BE2C (cell line): ENCODE data around the gene DDI2.

Experiments used
- DNase-seq: peaks from one replicate; pipeline ENCODE4 v3.0.0-alpha.2; 2020
- H3K27me3 ChIP-seq: fragments of 250-450 bp; sonication (Bioruptor Pico); 2 replicates; pipeline ENCODE4 v1.5.1; 2020; ENCODE audit warnings: mild to moderate bottlenecking
- H3K36me3 ChIP-seq: fragments of 250-450 bp; sonication (Bioruptor Pico); 2 replicates; pipeline ENCODE4 v1.5.1; 2020; ENCODE audit warnings: mild to moderate bottlenecking
- H3K4me1 ChIP-seq: fragments of 250-450 bp; sonication (Bioruptor Pico); 2 replicates; pipeline ENCODE4 v1.5.1; 2020
- H3K4me3 ChIP-seq: 2 replicates; pipeline ENCODE4 v1.5.1; 2011; ENCODE audit warnings: low read depth, low read length
- H3K9me3 ChIP-seq: fragments of 250-450 bp; sonication (Bioruptor Pico); 2 replicates; pipeline ENCODE4 v1.5.1; 2020
- TF ChIP-seq, protein P1 (sequence below): IDR thresholded peaks from 2 replicates; pipeline ENCODE4 v1.5.1; 2012; ENCODE audit warnings: mild to moderate bottlenecking, low read depth, low read length

DDI2 gene

DNA sequence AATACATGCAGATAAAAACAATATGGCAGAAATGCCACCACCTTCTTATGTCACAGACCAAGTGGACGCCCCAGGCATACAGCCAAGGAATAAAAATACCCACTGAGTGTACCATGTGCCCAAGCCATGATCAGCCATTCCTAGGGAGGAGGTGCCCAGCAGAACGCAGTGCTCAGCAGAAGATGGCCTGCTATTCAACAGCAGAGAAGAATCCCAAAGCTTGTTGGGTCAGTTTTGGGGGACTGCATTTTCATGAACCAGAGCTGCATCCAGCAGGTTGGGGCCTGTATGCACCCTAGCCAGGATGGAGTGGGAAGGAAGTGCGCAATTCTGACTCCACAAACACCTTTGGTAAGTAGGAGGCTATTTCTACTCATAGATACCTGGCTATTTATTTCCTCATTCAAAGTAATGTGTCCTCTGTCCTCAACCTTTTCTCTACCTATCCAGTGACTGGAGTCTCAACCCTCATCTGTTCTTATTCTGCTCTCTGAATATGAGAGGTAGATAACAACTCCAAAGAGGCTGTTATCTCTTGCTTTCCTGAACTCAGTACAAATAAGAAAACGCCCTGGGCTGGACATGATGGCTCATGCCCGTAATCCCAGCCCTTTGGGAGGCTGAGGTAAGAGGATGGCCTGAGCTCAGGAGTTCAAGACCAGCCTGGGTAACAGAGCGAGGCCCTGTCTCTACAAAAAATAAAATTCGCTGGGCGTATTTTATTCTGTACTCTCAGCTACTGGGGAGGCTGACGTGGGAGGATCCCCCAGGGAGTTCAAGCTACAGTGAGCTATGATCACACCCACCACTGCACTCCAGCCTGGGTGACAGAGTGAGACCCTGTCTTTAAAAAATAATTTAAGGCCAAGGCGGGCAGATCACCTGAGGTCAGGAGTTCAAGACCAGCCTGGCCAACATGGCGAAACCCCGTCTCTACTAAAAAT lies 64.4 kb downstream of the DDI2 start:
- no peaks in the 10 kb centered on the region for H3K27me3 ChIP-seq
- no peaks in the 10 kb centered on the region for H3K4me1 ChIP-seq
- H3K36me3 ChIP-seq = no peaks in the 10 kb centered on the region
- DNase-seq = no peak
- no peak overlapping the region for H3K4me3 ChIP-seq
- H3K9me3 ChIP-seq = no peaks in the 10 kb centered on the region
- TF ChIP-seq, protein P1, sequence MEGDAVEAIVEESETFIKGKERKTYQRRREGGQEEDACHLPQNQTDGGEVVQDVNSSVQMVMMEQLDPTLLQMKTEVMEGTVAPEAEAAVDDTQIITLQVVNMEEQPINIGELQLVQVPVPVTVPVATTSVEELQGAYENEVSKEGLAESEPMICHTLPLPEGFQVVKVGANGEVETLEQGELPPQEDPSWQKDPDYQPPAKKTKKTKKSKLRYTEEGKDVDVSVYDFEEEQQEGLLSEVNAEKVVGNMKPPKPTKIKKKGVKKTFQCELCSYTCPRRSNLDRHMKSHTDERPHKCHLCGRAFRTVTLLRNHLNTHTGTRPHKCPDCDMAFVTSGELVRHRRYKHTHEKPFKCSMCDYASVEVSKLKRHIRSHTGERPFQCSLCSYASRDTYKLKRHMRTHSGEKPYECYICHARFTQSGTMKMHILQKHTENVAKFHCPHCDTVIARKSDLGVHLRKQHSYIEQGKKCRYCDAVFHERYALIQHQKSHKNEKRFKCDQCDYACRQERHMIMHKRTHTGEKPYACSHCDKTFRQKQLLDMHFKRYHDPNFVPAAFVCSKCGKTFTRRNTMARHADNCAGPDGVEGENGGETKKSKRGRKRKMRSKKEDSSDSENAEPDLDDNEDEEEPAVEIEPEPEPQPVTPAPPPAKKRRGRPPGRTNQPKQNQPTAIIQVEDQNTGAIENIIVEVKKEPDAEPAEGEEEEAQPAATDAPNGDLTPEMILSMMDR = no peak

DNA sequence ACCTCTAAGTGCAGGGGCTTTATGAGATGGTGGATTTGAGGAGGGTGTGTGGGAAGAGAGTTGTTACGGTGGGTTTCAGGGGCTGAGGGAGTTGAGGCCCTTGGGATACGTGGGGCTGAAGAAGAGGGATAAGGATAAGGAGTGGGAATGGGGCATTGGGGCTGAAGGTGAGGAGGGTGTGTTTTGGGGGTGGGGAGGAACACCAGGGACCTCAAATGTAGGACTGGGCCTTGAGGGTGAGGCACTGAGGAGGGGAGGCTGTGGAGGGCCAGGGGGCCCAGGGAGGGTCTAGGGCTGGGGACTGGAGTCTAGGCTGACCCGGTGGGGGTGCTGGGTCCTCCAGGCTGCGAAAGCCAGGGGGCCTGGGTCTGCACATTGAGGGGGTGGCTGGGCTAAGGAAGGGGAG lies 65.7 kb downstream of the DDI2 start:
- Histone ChIP-seq H3K9me3 (no peaks in the 10 kb centered on the region), H3K36me3 (no peaks in the 10 kb centered on the region), H3K4me1 (no peaks in the 10 kb centered on the region), H3K27me3 (no peaks in the 10 kb centered on the region), H3K4me3 (no peak overlapping the region)
- TF ChIP-seq, protein P1 = no peak
- no peak for DNase-seq

DNA sequence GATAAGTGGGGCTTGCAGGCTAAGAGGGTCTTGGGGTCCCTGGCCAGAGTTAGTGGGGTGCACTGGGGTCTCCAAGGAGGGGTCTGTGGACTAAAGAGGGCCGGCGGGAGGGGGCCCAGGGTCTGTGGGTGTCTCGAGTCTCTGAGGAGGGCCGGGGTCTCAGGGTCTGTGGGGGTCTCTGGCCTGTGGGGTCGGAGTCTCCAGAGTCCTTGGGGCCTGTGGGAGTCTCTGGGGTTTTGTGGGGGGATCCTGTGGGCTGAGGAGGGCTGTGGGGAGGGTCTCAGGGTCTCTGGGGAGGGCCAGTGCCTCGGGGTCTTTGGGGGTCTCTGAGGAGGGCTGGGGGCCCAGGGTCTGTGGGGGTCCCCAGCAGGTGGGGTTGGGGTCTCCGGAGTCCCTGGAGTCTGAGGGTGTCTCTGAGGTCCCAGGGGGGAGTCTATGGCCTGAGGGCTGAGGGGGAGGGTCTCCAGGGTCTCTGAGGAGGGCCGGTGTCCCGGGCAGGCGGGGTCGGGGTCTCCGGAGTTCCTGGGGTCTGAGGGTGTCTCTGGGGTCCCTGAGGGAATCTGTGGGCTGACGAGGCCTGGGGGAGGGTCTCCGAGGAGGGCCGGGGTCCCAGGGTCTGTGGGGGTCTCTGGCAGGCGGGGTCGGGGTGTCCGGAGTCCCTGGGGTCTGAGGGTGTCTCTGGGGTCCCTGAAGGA lies 66.2 kb downstream of the DDI2 start:
- DNase-seq = no peak
- TF ChIP-seq, protein P1 = no peak
- Histone ChIP-seq H3K9me3 (no peaks in the 10 kb centered on the region), H3K4me3 (peak overlapping the region; percentile 63), H3K27me3 (no peaks in the 10 kb centered on the region), H3K4me1 (no peaks in the 10 kb centered on the region), H3K36me3 (no peaks in the 10 kb centered on the region)

DNA sequence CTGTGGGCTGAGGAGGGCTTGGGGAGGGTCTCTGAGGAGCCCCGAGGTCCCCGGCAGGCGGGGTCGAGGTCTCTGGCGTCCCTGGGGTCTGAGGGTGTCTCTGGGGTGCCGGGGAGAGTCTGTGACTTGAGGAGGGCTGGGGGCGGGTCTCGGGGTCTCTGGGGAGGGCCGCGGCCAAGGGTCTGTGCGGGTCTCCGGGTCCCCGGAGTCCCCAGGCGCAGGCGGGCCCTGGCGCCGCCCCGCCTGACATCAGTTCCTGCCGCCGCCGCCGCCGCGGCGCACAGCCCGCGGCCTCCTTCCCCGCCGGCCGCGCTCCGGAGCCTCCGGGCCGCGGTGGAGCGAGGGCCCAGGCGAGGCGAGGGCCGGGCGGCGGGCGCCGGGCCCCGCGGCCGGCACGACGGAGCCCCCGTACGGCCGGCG lies 66.8 kb downstream of the DDI2 start, which contains the start of gene PLEKHM2:
Gene PLEKHM2 (plus strand): TSS at position 279 of the 420 bp plus-strand sequence. CDS start 239 bp downstream, outside the sequence.
- peak; percentile 52 for DNase-seq
- no peaks in the 10 kb centered on the region for H3K9me3 ChIP-seq
- no peaks in the 10 kb centered on the region for H3K36me3 ChIP-seq
- H3K27me3 ChIP-seq = no peaks in the 10 kb centered on the region
- peak within 1 kb of the TSS; percentile 69 for H3K4me3 ChIP-seq
- TF ChIP-seq, protein P1 = no peak
- H3K4me1 ChIP-seq = no peaks in the 10 kb centered on the region

DNA sequence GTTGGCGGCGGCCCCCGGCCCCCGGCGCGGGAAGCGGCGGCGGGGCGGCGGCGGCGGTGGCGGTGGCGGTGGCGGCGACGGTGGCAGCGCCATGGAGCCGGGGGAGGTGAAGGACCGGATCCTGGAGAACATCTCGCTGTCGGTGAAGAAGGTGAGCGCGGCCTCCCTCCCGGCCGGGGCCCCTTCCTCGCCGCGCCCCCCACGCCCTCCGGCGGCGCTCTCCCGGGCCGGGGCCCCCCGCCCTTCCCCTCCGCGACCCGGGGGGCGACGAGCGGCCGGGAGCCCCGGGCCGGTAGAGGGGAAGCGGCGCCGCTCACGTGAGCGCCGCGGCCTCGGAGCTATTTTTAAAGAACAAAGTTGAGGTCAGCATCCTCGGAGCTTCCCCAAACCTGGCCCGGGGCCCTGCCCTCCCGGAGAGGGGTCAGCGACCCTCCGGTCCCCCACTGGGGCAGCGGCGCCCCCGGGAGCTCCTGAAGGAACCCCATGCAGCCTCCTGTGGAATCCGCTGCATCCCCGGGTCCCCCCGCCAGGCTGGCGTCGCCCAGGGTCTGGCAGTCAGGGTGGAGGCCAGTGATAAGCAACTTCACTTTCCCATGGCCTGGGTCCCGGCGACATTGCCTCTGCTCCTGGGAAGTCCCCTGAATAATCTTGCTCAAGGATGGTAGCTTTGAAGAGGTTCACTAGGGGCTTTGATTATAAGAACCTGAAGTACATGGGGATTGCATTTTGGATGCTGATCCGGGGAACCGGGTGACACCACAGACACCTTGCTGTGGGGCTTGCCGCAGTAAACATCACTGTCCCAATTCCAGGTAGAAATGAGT lies 67.4 kb downstream of the DDI2 start:
- TF ChIP-seq, protein P1 = no peak
- no peaks in the 10 kb centered on the region for H3K4me1 ChIP-seq
- H3K36me3 ChIP-seq = no peaks in the 10 kb centered on the region
- peak overlapping the region; percentile 69 for H3K4me3 ChIP-seq
- H3K27me3 ChIP-seq = no peaks in the 10 kb centered on the region
- DNase-seq = peak; percentile 43
- no peaks in the 10 kb centered on the region for H3K9me3 ChIP-seq
